Measurements from ENCODE around the gene SLC1A2.

SLC1A2 gene

GRCh38 chr11:35347921-35348331, 71.4 kb downstream of the SLC1A2 start:
- no peak for FAIRE-seq

DNA sequence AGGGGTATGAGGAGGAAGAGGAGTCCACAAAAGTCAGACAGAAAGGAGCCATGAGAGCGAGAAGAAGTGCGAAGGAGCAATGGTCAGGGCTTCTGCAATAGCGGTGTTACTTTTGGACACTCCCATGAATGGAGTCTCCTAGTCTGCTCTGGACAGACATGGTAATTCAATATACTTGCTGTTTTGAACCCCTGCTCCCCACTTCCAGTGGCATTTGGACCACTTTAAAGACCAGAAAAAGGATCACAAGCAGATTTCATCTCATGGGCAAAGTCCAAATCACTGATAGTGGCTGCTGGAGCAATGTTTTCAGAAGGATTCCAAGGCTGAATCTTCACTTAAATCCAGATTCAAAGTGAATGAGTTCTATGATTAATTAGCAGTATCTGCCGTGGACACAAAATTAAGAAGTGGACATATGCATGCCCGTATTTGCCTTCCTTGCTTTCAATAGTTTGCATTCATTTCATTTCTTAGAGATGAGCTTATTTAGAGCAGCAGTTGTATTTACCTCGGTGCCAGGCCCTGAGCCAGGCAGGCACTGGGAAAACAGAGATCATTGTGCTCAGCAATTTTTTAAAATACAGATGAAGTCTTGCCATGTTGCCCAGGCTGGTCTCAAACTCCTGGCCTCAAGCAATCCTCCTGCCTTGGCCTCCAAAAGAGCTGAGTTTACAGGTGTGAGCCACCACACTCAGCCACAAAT, 72.0 kb downstream of the SLC1A2 start:
- no peak for FAIRE-seq

DNA sequence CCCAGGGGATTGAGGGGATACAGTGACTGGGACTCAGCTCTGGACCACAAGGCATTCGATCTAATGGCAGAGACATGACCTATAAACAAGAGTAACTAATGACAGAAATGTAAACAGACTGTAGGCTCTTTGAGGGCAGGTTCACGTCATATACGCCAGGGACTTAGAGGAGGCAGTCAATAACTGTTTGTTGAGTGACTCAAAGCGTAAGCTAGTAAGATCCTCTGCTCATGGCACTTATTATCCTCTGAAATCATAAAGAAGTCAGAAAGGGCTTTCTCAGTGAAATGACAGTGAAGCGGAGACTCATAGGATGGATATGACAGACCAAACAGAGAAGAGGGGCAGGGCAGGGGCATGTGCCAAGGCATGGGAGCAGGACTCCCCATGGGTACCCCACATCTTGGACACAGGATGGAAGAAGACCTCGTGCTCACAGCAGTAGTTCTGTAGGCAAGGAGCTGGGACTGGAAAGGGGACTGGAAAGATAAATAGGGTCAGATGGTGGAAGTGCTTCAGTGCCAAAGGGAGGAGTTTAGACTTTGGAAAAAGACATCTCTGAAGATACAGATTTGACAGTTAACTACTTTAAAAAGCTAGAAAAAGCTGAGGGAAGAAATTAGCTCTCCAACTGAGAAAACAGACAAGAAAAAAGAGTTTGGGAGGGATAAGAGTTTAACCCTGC, 72.7 kb downstream of the SLC1A2 start:
- FAIRE-seq: no peak

- FAIRE-seq: no peak
Observed at GRCh38 chr11:35344681-35345574, 74.4 kb downstream of the SLC1A2 start.

GRCh38 chr11:35343033-35343598, 76.2 kb downstream of the SLC1A2 start:
- no peak for FAIRE-seq

DNA sequence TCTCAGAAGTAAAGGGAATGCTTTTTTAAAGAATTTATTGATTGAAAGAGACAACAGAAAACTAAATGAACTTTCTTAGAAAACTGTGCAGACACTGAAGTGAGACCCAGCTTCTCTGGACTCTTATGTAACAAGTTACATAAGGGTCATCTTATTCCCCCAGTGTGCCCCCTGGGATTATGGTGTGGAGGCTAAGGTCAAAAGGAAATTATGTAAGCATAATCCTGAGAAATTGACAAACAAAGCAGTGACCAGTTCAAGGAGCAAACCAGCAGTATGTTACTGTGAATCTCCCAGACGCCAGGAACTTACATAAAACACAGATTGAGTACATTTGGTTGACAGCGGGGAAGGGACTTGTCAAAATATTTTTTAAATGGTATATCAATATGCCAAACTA, 78.6 kb downstream of the SLC1A2 start:
- FAIRE-seq: no peak

DNA sequence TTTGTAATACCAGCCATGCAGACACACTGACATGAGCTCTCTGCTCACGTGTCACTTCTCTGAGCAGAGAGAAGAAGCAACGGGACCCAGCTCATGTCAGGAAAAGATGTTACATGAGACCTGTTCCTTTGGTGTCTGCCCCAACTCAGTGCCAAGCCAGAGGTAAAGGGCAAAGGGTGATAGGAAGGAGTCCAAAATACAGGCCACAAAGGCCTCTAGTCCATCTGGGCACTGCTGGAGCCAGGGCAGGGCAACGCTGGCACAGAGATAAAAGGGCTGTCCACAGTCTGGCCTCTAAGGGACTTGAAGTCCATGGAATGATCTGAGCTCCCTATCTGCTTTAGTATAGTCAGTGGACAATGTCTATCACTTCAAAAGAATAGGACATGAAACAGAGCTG, 79.3 kb downstream of the SLC1A2 start:
- FAIRE-seq: no peak

- FAIRE-seq: no peak
Observed at GRCh38 chr11:35338921-35339320, 80.4 kb downstream of the SLC1A2 start.

DNA sequence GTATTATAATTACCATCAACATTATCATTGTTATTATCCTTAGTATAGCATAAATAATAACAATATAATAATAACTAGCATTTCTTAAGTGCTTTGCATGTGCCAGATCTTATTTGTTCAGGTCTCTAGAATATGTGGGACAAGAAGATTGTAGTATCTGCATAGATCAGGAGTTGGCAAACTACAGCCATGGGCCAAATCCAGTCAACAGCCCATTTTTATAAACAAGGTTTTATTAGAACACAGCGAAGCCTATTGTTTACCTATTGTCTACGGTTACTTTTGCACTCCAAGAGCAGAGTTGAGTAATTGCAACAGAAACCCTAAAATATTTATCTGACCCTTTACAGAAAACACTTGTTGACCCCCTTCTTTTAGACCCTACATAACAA, 81.4 kb downstream of the SLC1A2 start:
- no peak for FAIRE-seq

GRCh38 chr11:35337136-35337913, 82.0 kb downstream of the SLC1A2 start:
- FAIRE-seq: no peak

DNA sequence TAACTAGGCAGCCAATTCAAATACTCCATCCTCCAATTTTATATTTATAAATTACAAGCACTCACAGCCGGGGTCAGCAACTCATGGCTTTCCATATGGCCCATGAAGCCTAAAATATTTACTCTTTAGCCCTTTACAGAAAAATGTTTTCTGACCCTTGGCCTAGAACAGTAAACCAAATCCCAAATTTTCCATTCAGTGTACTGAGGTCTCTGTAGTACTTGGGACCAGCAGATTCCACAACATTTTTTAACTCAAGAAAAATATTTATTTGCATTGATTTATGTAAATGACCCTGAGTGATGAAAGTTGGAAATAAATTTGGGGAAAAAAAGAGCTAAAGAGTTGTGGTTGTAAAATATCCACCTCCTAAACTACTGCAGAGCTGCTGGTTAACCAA, 82.6 kb downstream of the SLC1A2 start:
- FAIRE-seq: no peak

DNA sequence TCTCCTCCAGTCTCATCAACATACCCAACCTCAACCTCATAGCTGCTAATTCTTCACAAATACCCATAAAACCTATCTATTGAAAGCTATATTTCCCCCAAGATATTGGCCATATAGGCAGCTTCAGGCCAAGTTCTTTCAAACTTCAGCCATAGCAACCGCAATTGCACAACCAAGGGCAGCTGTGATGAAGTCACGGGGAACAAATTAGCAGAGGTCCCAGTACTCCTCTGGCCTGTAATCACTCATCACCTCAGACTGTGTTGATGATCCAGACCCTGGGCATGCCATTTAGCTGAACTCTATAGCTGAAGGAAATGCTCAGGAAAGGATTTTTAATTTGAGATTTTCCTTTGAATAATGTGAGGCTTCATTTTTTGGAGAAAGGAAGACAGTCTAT, 84.1 kb downstream of the SLC1A2 start:
- FAIRE-seq: no peak

DNA sequence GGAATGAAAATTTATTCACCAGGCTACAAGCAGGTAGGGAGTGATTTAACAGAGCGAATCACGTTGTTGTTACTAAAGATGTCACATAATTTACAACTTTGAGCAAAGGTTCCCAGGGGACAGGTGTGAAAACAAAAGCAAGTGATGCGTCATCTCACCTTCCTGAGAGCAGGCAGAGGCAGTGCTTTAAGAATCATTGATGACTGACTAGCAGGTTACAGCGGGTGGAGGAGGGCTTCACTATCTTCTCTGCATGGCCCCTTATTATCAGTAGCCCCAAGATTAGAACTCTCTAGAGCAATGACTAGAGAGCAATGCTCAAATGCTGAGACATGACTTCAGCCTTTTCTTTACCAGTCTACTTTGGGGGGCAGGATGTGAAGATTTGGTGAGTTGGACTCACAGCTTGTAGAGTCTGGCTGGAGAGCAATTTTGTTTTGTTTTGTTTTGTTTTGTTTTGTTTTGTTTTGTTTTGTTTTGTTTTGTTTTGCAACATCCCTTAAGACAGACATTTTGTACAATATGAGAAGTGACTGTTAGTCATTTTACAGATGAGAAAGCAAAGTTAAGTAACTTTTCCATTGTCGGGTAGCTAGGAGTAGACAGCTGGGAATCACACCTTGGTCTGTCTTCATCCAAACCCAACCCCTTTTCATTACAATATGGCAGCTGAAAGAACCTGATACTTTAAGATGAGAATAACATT, 84.8 kb downstream of the SLC1A2 start:
- FAIRE-seq: no peak

DNA sequence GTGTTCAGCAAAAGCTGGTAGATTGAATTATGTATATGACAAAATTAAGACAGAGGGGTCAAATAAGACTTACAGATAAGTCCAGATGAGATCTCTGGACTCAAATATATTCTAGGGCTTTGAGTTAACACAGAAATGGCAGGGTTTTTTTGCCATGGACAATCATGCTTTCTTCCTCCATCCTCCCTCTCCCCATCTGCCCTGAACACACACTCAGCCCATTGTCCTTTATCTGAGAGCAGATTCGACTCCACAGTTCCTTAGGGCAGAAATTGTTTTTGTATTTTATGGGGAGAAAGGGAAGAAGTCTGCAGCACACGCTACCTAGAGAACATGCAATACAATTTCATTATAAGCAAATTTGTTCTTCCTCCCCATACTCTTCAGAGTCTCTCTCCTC, 86.8 kb downstream of the SLC1A2 start:
- FAIRE-seq: no peak

DNA sequence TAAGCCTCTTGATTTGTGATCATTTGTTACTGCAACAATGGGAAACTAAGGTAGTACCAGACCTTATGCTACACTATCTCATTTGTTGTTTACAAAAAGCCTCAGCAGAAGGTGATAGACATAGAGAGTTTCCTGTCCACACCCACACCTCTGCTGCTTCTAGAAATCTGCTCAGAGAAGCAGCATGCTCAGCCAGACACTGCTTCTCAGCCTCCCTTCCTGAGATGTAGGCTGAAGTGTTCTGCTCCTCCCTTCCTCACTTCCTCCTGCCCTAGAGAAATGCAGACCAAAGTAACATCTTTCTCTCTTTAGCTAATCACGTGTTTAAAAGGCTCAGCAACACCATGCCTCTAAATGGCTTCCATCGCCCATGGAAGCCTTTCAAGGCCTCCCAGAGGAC, 88.4 kb downstream of the SLC1A2 start:
- FAIRE-seq: no peak

DNA sequence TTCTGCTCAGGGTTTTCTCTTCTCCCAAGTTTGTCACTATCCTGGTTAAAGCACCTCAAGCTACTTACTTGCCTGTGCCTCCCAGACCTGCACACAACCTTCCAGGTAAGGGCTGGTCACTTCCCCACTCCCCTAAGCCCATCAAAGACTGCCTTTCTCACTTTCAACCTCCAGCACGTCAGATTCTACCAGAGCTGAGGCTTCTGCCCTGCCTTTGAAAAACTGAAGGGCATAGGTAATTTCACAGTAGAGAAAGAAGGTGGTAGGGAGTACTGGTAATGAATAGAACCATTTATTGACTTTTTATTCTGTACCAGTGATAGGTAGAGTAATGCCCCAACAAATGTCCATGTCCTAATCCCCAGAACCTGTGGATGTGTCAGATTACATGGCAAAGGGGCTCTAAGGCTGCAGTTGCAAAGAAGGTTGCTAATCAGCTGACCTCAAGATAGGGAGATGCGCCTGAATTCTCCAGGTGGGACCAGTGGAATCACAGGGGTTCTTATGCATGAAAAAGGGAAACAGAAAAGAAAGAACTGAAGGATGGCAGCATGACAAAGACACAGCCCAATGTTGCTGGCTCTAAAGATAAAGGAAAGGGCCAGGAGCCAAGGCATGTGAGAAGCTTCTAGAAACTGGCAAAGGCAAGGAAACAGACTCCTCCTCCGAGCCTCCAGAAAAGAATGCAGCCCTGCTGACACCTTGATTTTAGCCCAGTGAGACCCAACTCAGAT, 89.0 kb downstream of the SLC1A2 start:
- no peak for FAIRE-seq

- FAIRE-seq: no peak
Observed at GRCh38 chr11:35327829-35328228, 91.5 kb downstream of the SLC1A2 start.

DNA sequence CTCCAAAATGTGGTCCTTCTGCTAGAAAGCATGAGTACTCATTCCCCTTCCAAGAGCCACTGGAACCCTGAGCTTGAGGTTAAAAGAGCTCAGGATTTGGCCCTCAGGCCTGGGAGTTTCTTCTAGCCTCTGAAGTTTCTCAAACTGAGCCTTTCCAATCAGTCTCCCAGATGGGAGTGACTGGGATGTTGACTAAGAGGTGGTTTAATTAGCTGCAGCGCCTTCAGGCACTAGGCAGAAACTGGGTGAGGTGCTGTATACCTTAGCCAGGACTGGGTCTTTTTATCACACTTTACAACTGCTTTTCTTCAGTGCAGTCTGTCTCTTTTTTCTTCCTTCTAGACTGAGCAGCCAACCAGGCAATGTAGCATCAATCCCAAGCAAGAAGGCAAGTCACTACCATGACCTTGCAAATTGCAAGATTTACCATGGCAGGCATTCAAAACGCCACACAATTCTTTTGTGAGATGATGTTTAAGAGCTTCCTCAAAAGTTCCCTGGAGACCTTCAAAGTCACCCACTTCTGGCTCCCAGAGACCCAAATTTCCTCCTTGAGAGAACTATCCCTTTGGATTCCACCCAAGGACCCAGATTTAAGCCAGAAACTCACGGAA, 93.0 kb downstream of the SLC1A2 start:
- no peak for FAIRE-seq

DNA sequence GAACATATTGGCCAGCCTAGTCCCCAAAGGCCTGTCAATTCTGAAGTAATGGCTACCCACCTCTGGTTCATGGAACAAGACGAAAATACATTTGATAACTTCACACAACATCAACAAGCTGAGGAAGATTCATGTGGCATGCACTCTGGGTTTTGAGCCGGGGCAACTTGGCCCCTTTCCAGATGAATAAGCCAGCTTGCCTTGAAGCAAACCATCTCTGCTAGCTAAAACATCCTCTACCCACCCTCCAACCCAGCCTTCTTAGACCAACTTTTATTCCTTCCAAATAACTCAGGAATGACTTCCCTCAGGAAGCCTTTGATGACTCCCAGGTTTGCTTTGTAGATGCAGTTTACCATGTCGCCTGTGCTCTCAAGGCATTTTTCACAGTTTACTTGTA, 94.4 kb downstream of the SLC1A2 start:
- no peak for FAIRE-seq

GRCh38 chr11:35324183-35324886, 95.0 kb downstream of the SLC1A2 start:
- no peak for FAIRE-seq
